ENCODE results near the gene ZNF138. TPM values are rescaled to one million over a fixed set of nuclear protein-coding genes. Genes with fewer than 3 reads are reported as not detected.

ZNF138 gene
- total and polyA plus RNA-seq, 4 donors, result 2.1 to 18.6 (median 5.2) TPM

DNA sequence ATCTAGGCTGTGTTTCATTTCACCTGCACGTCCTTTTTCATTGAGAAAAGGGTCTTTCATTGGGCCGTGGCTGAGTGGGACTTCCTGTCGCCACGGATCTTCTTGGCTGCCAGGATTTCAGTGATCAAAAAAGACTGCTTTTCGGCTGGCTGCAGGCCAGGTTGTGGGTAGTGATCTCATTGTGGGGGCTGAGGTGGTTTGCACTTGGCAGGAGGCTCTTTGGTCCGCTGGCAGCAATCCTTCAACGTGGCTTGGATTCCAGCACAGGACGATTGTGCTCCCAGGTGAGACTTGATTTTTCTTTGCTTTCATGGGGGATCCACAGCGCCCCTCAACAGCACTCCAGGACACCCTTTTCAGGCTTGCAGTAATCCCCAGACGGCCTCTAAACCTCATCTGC is 79.9 kb downstream of the ZNF138 start:
- 73 to 89% methylated on average over 10 of the region's 10 CpGs for WGBS, 2 donors
- Histone ChIP-seq H3K9ac (ENCODE audit: insufficient read depth in 1 of 2, low read length in 2 of 2) (no peak overlapping the region), H3K36me3 (ENCODE audit: control insufficient read depth in 4 of 4, insufficient read depth in 4 of 4, low read length in 4 of 4) (no peaks in the 10 kb centered on the region), H3K27me3 (ENCODE audit: control insufficient read depth in 3 of 3, insufficient read depth in 3 of 3, low read length in 2 of 3) (no peaks in the 10 kb centered on the region), H3K4me3 (no peak overlapping the region), H3K4me1 (ENCODE audit: control insufficient read depth in 5 of 5, insufficient read depth in 5 of 5, low read length in 5 of 5) (peaks cover 0 to 6% (median 0%) of the 10 kb centered on the region in 5 donors), H3K9me3 (ENCODE audit: control insufficient read depth in 4 of 4, insufficient read depth in 3 of 4, low read length in 3 of 4) (peaks cover 0 to 22% (median 2%) of the 10 kb centered on the region in 4 donors), H3K27ac (ENCODE audit: low read depth in 1 of 2, low read length in 1 of 2) (no peak overlapping the region)
- TF ChIP-seq, protein P1, sequence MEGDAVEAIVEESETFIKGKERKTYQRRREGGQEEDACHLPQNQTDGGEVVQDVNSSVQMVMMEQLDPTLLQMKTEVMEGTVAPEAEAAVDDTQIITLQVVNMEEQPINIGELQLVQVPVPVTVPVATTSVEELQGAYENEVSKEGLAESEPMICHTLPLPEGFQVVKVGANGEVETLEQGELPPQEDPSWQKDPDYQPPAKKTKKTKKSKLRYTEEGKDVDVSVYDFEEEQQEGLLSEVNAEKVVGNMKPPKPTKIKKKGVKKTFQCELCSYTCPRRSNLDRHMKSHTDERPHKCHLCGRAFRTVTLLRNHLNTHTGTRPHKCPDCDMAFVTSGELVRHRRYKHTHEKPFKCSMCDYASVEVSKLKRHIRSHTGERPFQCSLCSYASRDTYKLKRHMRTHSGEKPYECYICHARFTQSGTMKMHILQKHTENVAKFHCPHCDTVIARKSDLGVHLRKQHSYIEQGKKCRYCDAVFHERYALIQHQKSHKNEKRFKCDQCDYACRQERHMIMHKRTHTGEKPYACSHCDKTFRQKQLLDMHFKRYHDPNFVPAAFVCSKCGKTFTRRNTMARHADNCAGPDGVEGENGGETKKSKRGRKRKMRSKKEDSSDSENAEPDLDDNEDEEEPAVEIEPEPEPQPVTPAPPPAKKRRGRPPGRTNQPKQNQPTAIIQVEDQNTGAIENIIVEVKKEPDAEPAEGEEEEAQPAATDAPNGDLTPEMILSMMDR (IDR thresholded peaks at IDR 0.05; ENCODE audit: control extremely low read depth, extremely low read depth), result no peak
- DNase-seq (no peak), ATAC-seq (ENCODE audit: insufficient read depth, low FRiP score) (no peak)

GRCh38 chr7:64874562-64875250 is 80.5 kb downstream of the ZNF138 start:
- WGBS, 2 donors, result 80 to 89% methylated on average over 23 of the region's 23 CpGs

GRCh38 chr7:64875258-64875657 is 81.0 kb downstream of the ZNF138 start:
- Histone ChIP-seq H3K4me1 (ENCODE audit: control insufficient read depth in 5 of 5, insufficient read depth in 5 of 5, low read length in 5 of 5) (peaks cover 0 to 6% (median 0%) of the 10 kb centered on the region in 5 donors), H3K27me3 (ENCODE audit: control insufficient read depth in 3 of 3, insufficient read depth in 3 of 3, low read length in 2 of 3) (no peaks in the 10 kb centered on the region), H3K27ac (ENCODE audit: low read depth in 1 of 2, low read length in 1 of 2) (no peak overlapping the region), H3K9me3 (ENCODE audit: control insufficient read depth in 4 of 4, insufficient read depth in 3 of 4, low read length in 3 of 4) (peaks cover 0 to 22% (median 1%) of the 10 kb centered on the region in 4 donors), H3K9ac (ENCODE audit: insufficient read depth in 1 of 2, low read length in 2 of 2) (no peak overlapping the region), H3K4me3 (no peak overlapping the region), H3K36me3 (ENCODE audit: control insufficient read depth in 4 of 4, insufficient read depth in 4 of 4, low read length in 4 of 4) (no peaks in the 10 kb centered on the region)
- TF ChIP-seq, protein P1 (IDR thresholded peaks at IDR 0.05; ENCODE audit: control extremely low read depth, extremely low read depth), result no peak
- WGBS, 2 donors, result 83 to 90% methylated on average over 18 of the region's 18 CpGs
- no peak for DNase-seq
- ATAC-seq (ENCODE audit: insufficient read depth, low FRiP score), result no peak

More at GRCh38 chr7:64874562-64875250, 80.5 kb downstream of the ZNF138 start:
- Histone ChIP-seq H3K9ac (ENCODE audit: insufficient read depth in 1 of 2, low read length in 2 of 2) (no peak overlapping the region), H3K36me3 (ENCODE audit: control insufficient read depth in 4 of 4, insufficient read depth in 4 of 4, low read length in 4 of 4) (no peaks in the 10 kb centered on the region), H3K4me3 (no peak overlapping the region), H3K27ac (ENCODE audit: low read depth in 1 of 2, low read length in 1 of 2) (no peak overlapping the region), H3K4me1 (ENCODE audit: control insufficient read depth in 5 of 5, insufficient read depth in 5 of 5, low read length in 5 of 5) (peaks cover 0 to 6% (median 0%) of the 10 kb centered on the region in 5 donors), H3K27me3 (ENCODE audit: control insufficient read depth in 3 of 3, insufficient read depth in 3 of 3, low read length in 2 of 3) (no peaks in the 10 kb centered on the region), H3K9me3 (ENCODE audit: control insufficient read depth in 4 of 4, insufficient read depth in 3 of 4, low read length in 3 of 4) (peaks cover 0 to 21% (median 2%) of the 10 kb centered on the region in 4 donors)
- ATAC-seq (ENCODE audit: insufficient read depth, low FRiP score), result no peak
- DNase-seq, result no peak
- TF ChIP-seq, protein P1 (IDR thresholded peaks at IDR 0.05; ENCODE audit: control extremely low read depth, extremely low read depth), result no peak
